KOPT-K1 (cell line): Measurements from ENCODE around the gene CDC6.
A peak's percentile ranks its signal among the peaks of the same experiment; 100 is the strongest.

Experiments used
- H3K27ac ChIP-seq: fragments of 200-600 bp; sonication (generic); 2 replicates; pipeline ENCODE4 v1.5.1; 2016; ENCODE audit warnings: antibody characterized with exemption, mild to moderate bottlenecking, low read depth, low read length; ENCODE audit not compliant: poor library complexity, severe bottlenecking
- H3K36me3 ChIP-seq: fragments of 200-600 bp; sonication (generic); 2 replicates; pipeline ENCODE4 v1.5.1; 2017; ENCODE audit warnings: antibody characterized with exemption, mild to moderate bottlenecking, low read length, moderate library complexity; ENCODE audit not compliant: insufficient read depth
- H3K9me3 ChIP-seq: fragments of 200-600 bp; sonication (generic); 2 replicates; pipeline ENCODE4 v1.5.1; 2017; ENCODE audit warnings: antibody characterized with exemption, low read length, mild to moderate bottlenecking; ENCODE audit not compliant: insufficient read depth, poor library complexity, severe bottlenecking

The CDC6 gene

GRCh38 chr17:40331743-40332641 lies 44.3 kb downstream of the CDC6 start:
- Histone ChIP-seq H3K36me3 (no peaks in the 10 kb centered on the region), H3K27ac (peak overlapping the region; percentile 65), H3K9me3 (no peaks in the 10 kb centered on the region)

GRCh38 chr17:40333781-40334448 lies 46.2 kb downstream of the CDC6 start:
- H3K9me3 ChIP-seq, result no peaks in the 10 kb centered on the region
- H3K27ac ChIP-seq, result no peak overlapping the region
- no peaks in the 10 kb centered on the region for H3K36me3 ChIP-seq

- Histone ChIP-seq H3K36me3 (no peaks in the 10 kb centered on the region), H3K9me3 (no peaks in the 10 kb centered on the region), H3K27ac (no peak overlapping the region)
Measured at GRCh38 chr17:40335620-40336019, 47.9 kb downstream of the CDC6 start.

GRCh38 chr17:40337351-40337750 lies 49.7 kb downstream of the CDC6 start:
- no peaks in the 10 kb centered on the region for H3K36me3 ChIP-seq
- H3K27ac ChIP-seq, result peak overlapping the region; percentile 79
- H3K9me3 ChIP-seq, result no peaks in the 10 kb centered on the region

- Histone ChIP-seq H3K27ac (peak overlapping the region; percentile 79), H3K9me3 (no peaks in the 10 kb centered on the region), H3K36me3 (no peaks in the 10 kb centered on the region)
Measured at GRCh38 chr17:40338058-40338457, 50.4 kb downstream of the CDC6 start.

- Histone ChIP-seq H3K36me3 (no peaks in the 10 kb centered on the region), H3K27ac (peak overlapping the region; percentile 79), H3K9me3 (no peaks in the 10 kb centered on the region)
Measured at GRCh38 chr17:40338941-40339649, 51.4 kb downstream of the CDC6 start.

- peak overlapping the region; percentile 79 for H3K27ac ChIP-seq
- no peaks in the 10 kb centered on the region for H3K36me3 ChIP-seq
Measured at GRCh38 chr17:40340327-40340726, 52.6 kb downstream of the CDC6 start.

GRCh38 chr17:40340880-40341807 lies 53.5 kb downstream of the CDC6 start:
- H3K27ac ChIP-seq, result peak overlapping the region; percentile 54
- H3K9me3 ChIP-seq, result no peaks in the 10 kb centered on the region
- no peaks in the 10 kb centered on the region for H3K36me3 ChIP-seq

More at GRCh38 chr17:40340327-40340726, 52.6 kb downstream of the CDC6 start:
- no peaks in the 10 kb centered on the region for H3K9me3 ChIP-seq

GRCh38 chr17:40341808-40342503 lies 54.3 kb downstream of the CDC6 start:
- Histone ChIP-seq H3K9me3 (no peaks in the 10 kb centered on the region), H3K27ac (peak overlapping the region; percentile 54), H3K36me3 (no peaks in the 10 kb centered on the region)

- no peak overlapping the region for H3K27ac ChIP-seq
- no peaks in the 10 kb centered on the region for H3K9me3 ChIP-seq
Measured at GRCh38 chr17:40342504-40343218, 55.0 kb downstream of the CDC6 start.

GRCh38 chr17:40343219-40344119 lies 55.8 kb downstream of the CDC6 start:
- Histone ChIP-seq H3K36me3 (no peaks in the 10 kb centered on the region), H3K27ac (no peak overlapping the region), H3K9me3 (no peaks in the 10 kb centered on the region)

More at GRCh38 chr17:40342504-40343218, 55.0 kb downstream of the CDC6 start:
- H3K36me3 ChIP-seq, result no peaks in the 10 kb centered on the region

GRCh38 chr17:40344421-40345160 lies 56.9 kb downstream of the CDC6 start:
- H3K27ac ChIP-seq, result peak overlapping the region; percentile 51
- H3K9me3 ChIP-seq, result no peaks in the 10 kb centered on the region
- peaks cover 10% of the 10 kb centered on the region for H3K36me3 ChIP-seq
